Retinal pigment epithelial cell (primary cell): ENCODE results near the gene NRAP.

Experiments used
- DNase-seq: peaks from one replicate; pipeline ENCODE4 v3.0.0-alpha.2; 2010; ENCODE audit warnings: low read depth
- H3K4me3 ChIP-seq: 2 replicates; pipeline ENCODE4 v1.5.1; 2011; ENCODE audit warnings: mild to moderate bottlenecking, low read length, control low read depth, moderate library complexity
- CTCF ChIP-seq: conservative IDR thresholded peaks from 2 replicates; pipeline ENCODE4 v1.5.1; 2011; ENCODE audit warnings: low read depth, low read length, control low read depth, inconsistent platforms

Gene NRAP

DNA sequence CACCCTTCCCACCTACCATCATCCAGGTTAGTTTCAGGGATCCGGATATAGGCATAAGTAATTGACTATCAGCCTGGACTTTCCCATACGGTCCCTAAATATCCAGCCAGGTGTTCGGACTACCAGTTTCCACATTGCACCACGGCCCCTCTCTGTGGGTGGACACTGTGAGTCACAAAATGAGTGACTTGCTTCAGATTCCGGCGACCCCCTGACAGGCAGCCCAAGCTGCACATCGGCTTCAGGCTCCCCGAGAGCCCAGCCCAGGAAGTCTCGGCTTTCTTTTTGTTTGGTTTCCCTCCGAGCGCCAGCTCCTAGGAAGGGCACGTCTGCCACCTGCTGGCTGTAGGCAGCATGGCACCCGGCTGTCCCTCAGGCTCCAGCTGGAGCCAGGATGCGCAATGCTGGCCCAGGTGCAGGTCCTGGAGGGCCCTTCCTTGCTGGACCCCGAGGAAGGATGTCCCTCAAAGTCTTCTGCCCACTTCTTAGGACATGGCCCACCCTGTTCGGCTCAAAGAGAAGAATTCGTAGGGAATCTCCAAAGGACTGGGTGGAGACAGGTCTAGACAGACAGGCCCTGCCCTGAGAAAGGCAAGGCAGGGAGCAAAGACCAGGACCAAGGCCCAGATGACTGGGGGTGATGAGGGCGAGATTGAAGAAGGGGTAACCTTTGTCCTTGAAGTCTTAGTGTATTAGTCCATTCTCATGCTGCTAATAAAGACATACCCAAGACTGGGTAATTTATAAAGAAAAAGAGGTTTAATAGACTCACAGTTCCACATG, 100.3 kb downstream of the NRAP start:
- TF ChIP-seq CTCF = peak; percentile 99
- H3K4me3 ChIP-seq = peak overlapping the region; percentile 42
- DNase-seq = no peak

GRCh38 chr10:113562704-113563103, 101.1 kb downstream of the NRAP start:
- no peak overlapping the region for H3K4me3 ChIP-seq
- no peak for TF ChIP-seq CTCF

GRCh38 chr10:113562069-113562468, 101.8 kb downstream of the NRAP start:
- no peak for TF ChIP-seq CTCF
- no peak overlapping the region for H3K4me3 ChIP-seq
- DNase-seq = no peak

More at GRCh38 chr10:113562704-113563103, 101.1 kb downstream of the NRAP start:
- no peak for DNase-seq

- no peak overlapping the region for H3K4me3 ChIP-seq
- no peak for TF ChIP-seq CTCF
- no peak for DNase-seq
Observed at GRCh38 chr10:113561214-113561613, 102.6 kb downstream of the NRAP start.

- no peak overlapping the region for H3K4me3 ChIP-seq
- DNase-seq = no peak
- no peak for TF ChIP-seq CTCF
Observed at GRCh38 chr10:113560071-113560470, 103.8 kb downstream of the NRAP start.

- TF ChIP-seq CTCF = no peak
- DNase-seq = no peak
- H3K4me3 ChIP-seq = no peak overlapping the region
Observed at GRCh38 chr10:113557903-113558321, 105.9 kb downstream of the NRAP start.

GRCh38 chr10:113557424-113557862, 106.4 kb downstream of the NRAP start:
- no peak overlapping the region for H3K4me3 ChIP-seq
- no peak for TF ChIP-seq CTCF
- DNase-seq = peak; percentile 55
